LNCaP clone FGC (cell line): ENCODE data around the gene YWHAG.
"Not testable (repeated sequence)": the region's sequence is repeated elsewhere in the genome, so short reads cannot be mapped to it uniquely, and the experiment has no call there.

Experiments used
- DNase-seq: peaks from one replicate; pipeline ENCODE4 v3.0.0-alpha.2; 2011; ENCODE audit warnings: low read depth
- H3K4me3 ChIP-seq: 2 replicates; pipeline ENCODE4 v1.5.1; 2011; ENCODE audit warnings: mild to moderate bottlenecking, low read depth, low read length, control low read depth
- CTCF ChIP-seq: IDR thresholded peaks from 2 replicates; pipeline ENCODE4 v1.5.1; 2012; ENCODE audit warnings: mild to moderate bottlenecking; ENCODE audit not compliant: control insufficient read depth, insufficient read depth; ENCODE audit errors: extremely low read depth

YWHAG gene

GRCh38 chr7:76338298-76339084 lies 20.3 kb downstream of the YWHAG start:
- TF ChIP-seq CTCF, result no peak
- DNase-seq, result no peak
- H3K4me3 ChIP-seq, result no peak overlapping the region

GRCh38 chr7:76337147-76337546 lies 21.6 kb downstream of the YWHAG start:
- no peak for TF ChIP-seq CTCF
- no peak for DNase-seq
- no peak overlapping the region for H3K4me3 ChIP-seq

GRCh38 chr7:76336094-76336493 lies 22.7 kb downstream of the YWHAG start:
- DNase-seq, result no peak
- H3K4me3 ChIP-seq, result no peak overlapping the region
- TF ChIP-seq CTCF, result no peak

- H3K4me3 ChIP-seq, DNase-seq: not testable (repeated sequence)
Measured at GRCh38 chr7:76335417-76335816, 23.4 kb downstream of the YWHAG start.

GRCh38 chr7:76334320-76334967 lies 24.3 kb downstream of the YWHAG start:
- no peak for DNase-seq
- TF ChIP-seq CTCF, result no peak
- no peak overlapping the region for H3K4me3 ChIP-seq

GRCh38 chr7:76333511-76334101 lies 25.2 kb downstream of the YWHAG start:
- no peak for TF ChIP-seq CTCF
- no peak for DNase-seq
- H3K4me3 ChIP-seq, result no peak overlapping the region

- no peak for DNase-seq
- H3K4me3 ChIP-seq, result no peak overlapping the region
- no peak for TF ChIP-seq CTCF
Measured at GRCh38 chr7:76332078-76332477, 26.7 kb downstream of the YWHAG start.
